ENCODE data around the gene CNTD1. TPM values are rescaled to one million over a fixed set of nuclear protein-coding genes. Genes with fewer than 3 reads are reported as not detected.
"Not testable (repeated sequence)": the region's sequence is repeated elsewhere in the genome, so short reads cannot be mapped to it uniquely, and the experiment has no call there.

CNTD1 gene
- polyA plus RNA-seq, 2 of the 4 experiments (the other 2 are of a cell fraction): 0.06 to 0.10 TPM

DNA sequence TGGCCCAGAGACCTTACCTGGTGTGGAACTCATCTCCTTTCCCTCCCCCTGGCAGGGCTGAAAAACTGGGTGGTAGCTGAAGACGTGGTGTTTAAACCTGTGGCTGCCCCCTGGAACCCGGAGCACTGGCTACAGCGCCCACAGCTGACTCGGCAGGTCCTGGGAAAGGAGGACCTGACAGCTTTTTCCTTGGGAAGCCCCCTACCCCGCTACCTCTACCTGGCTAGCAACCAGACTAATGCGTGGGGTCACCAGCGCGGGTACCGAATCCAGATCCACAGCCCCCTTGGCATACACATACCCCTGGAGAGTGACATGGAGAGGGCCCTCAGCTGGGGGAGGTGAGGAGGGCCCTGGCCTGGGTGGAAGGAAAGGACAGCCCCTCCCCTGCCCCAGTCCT, 50.4 kb downstream of the CNTD1 start:
- CTCF ChIA-PET: interaction anchor here (1.3 to 20.4 kb wide), 4 partner anchors 10 to 90 kb away, joined by 4 to 372 read pairs (median 155); no protein-coding TSS in a partner anchor
- TF ChIP-seq POLR2AphosphoS2 (conservative IDR thresholded peaks at IDR 0.05; ENCODE audit: low read length): no peak

DNA sequence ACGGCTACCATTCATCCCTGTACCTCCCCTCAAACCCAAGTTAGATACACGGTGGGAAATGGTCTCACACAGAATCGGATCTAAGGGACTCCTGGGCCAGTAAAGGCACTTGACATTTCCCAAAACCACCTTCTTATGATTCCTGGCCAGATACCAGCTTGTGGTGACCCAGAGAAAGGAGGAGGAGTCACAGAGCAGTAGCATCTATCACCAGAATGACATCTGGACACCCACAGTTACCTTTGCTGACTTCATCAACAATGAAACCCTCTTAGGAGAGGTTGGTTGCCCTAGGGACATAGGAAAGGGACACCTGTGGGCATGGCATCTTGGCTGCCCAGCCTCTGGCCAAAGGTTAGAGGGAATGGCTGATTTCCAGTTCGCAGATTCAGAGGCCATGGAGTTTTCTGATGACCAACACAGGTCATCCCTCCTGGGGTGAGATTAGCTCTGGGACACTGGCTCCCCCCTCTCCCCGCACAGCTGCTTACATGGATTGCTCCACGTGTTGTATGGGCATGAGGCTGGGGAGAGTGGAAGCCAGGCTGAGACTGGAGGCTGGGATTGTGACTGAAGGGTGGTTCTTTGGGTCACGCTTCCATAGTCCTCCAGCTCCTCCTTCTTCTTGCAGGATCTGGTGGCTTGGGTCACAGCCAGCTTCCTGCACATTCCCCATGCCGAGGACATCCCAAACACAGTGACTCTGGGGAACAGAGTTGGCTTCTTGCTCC, 51.0 kb downstream of the CNTD1 start:
- POLR2A ChIA-PET: no interaction called here
- CTCF ChIA-PET: interaction anchor here (0.6 to 20.4 kb wide), 6 partner anchors 10 to 119 kb away, joined by 3 to 372 read pairs (median 6); no protein-coding TSS in a partner anchor
- Histone ChIP-seq H3K4me2 (no peak overlapping the region), H3K4me1 (no peaks in the 10 kb centered on the region), H3K27ac (no peak overlapping the region), H3K4me3 (no peak overlapping the region), H3K9me3 (no peaks in the 10 kb centered on the region)
- no peak for DNase-seq (ENCODE audit: low read depth in 1 of 2, low spot score in 1 of 2)
- FAIRE-seq: no peak
- 64% methylated on average over 8 of the region's 8 CpGs for WGBS (ENCODE audit: missing lambda C conversion rate)
- no peak for TF ChIP-seq CEBPB (IDR thresholded peaks at IDR 0.05)
- no peak for TF ChIP-seq NPAS2 (CRISPR knock-in tag; IDR thresholded peaks at IDR 0.05; ENCODE audit: borderline replicate concordance)
- TF ChIP-seq ZSCAN20 (CRISPR knock-in tag; IDR thresholded peaks at IDR 0.05): no peak
- TF ChIP-seq KDM5A (IDR thresholded peaks at IDR 0.05): no peak
- TF ChIP-seq HOXA7 (CRISPR knock-in tag; IDR thresholded peaks at IDR 0.05): no peak
- no peak for TF ChIP-seq RCOR1 (IDR thresholded peaks at IDR 0.05; ENCODE audit: low read depth, low read length)
- TF ChIP-seq, protein P1, sequence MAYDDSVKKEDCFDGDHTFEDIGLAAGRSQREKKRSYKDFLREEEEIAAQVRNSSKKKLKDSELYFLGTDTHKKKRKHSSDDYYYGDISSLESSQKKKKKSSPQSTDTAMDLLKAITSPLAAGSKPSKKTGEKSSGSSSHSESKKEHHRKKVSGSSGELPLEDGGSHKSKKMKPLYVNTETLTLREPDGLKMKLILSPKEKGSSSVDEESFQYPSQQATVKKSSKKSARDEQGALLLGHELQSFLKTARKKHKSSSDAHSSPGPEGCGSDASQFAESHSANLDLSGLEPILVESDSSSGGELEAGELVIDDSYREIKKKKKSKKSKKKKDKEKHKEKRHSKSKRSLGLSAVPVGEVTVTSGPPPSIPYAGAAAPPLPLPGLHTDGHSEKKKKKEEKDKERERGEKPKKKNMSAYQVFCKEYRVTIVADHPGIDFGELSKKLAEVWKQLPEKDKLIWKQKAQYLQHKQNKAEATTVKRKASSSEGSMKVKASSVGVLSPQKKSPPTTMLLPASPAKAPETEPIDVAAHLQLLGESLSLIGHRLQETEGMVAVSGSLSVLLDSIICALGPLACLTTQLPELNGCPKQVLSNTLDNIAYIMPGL (CRISPR knock-in tag; IDR thresholded peaks at IDR 0.05; ENCODE audit: borderline replicate concordance): no peak
- TF ChIP-seq FOSL2 (IDR thresholded peaks at IDR 0.05): no peak
- TF ChIP-seq FOSL2 (CRISPR knock-in tag; IDR thresholded peaks at IDR 0.05): no peak
- TF ChIP-seq GATA3 (IDR thresholded peaks at IDR 0.05; ENCODE audit: borderline replicate concordance): no peak
- TF ChIP-seq EHF (CRISPR knock-in tag; IDR thresholded peaks at IDR 0.05): no peak
- no peak for TF ChIP-seq TP53 (CRISPR knock-in tag; IDR thresholded peaks at IDR 0.05)
- TF ChIP-seq RAD21 (conservative IDR thresholded peaks at IDR 0.05 in 1 of 2, IDR thresholded peaks at IDR 0.05 in 1 of 2): no peak
- no peak for TF ChIP-seq JUN (IDR thresholded peaks at IDR 0.05)
- no peak for TF ChIP-seq CBX2 (IDR thresholded peaks at IDR 0.05; ENCODE audit: borderline replicate concordance, low read depth)
- TF ChIP-seq EP300 (IDR thresholded peaks at IDR 0.05): no peak
- TF ChIP-seq POLR2A (IDR thresholded peaks at IDR 0.05; ENCODE audit: low read length): no peak
- TF ChIP-seq, protein P2, sequence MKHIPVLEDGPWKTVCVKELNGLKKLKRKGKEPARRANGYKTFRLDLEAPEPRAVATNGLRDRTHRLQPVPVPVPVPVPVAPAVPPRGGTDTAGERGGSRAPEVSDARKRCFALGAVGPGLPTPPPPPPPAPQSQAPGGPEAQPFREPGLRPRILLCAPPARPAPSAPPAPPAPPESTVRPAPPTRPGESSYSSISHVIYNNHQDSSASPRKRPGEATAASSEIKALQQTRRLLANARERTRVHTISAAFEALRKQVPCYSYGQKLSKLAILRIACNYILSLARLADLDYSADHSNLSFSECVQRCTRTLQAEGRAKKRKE (CRISPR knock-in tag; IDR thresholded peaks at IDR 0.05; ENCODE audit: low read depth): no peak
- ATAC-seq: no peak

More for the DNA sequence above, 50.4 kb downstream of the CNTD1 start:
- no peaks in the 10 kb centered on the region for H3K4me1 ChIP-seq
- H3K9me3 ChIP-seq: no peaks in the 10 kb centered on the region
- DNase-seq (ENCODE audit: low read depth in 1 of 2, low spot score in 1 of 2): no peak
- no peak for FAIRE-seq
- no peak overlapping the region for H3K27ac ChIP-seq
- no peak overlapping the region for H3K4me2 ChIP-seq
- POLR2A ChIA-PET: no interaction called here
- ATAC-seq: no peak
- 88% methylated on average over 9 of the region's 9 CpGs for WGBS (ENCODE audit: missing lambda C conversion rate)
- H3K4me3 ChIP-seq: no peak overlapping the region

DNA sequence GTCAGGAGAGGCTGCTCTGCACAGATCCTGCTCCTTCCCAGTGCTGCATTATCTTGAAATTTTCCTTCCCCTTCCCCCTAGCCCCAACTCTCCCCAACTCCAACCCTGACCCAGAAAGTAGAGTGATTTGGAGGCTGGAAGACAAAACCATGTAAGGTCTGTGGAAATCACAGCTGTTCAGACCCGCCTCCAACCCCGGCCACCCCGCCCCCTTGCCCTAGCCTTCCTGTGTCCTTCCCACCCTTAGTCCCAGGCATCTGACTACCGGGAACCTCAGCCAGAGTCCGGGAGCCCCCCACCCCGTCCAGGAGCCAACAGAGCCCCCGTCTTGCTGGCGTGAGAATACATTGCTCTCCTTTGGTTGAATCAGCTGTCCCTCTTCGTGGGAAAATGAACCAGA, 52.3 kb downstream of the CNTD1 start, which contains the start of gene AOC3:
AOC3 (plus strand) TSS at position 246 of the 400 bp plus-strand sequence; CDS start at position 391, 145 bp downstream.
- DNase-seq (ENCODE audit: low read depth in 1 of 2, low spot score in 1 of 2) (no peak), ATAC-seq (no peak), FAIRE-seq (no peak)
- Histone ChIP-seq H3K4me2 (no peak within 1 kb of the TSS), H3K27ac (no peak within 1 kb of the TSS), H3K9me3 (no peaks in the 10 kb centered on the region), H3K4me1 (no peaks in the 10 kb centered on the region), H3K4me3 (no peak within 1 kb of the TSS)
- 60% methylated on average over 6 of the region's 9 CpGs for WGBS (ENCODE audit: missing lambda C conversion rate)
- CTCF ChIA-PET: interaction anchor here (2.3 to 20.4 kb wide), 3 partner anchors 12 to 88 kb away, joined by 7 to 372 read pairs (median 303); no protein-coding TSS in a partner anchor
- TF ChIP-seq ZSCAN20 (CRISPR knock-in tag; IDR thresholded peaks at IDR 0.05) (no peak), FOSB (CRISPR knock-in tag; IDR thresholded peaks at IDR 0.05) (no peak), MAZ (IDR thresholded peaks at IDR 0.05; ENCODE audit: borderline replicate concordance, low read depth, low read length) (no peak), FOSL2 (IDR thresholded peaks at IDR 0.05) (no peak), FOSL2 (CRISPR knock-in tag; IDR thresholded peaks at IDR 0.05) (no peak)
- POLR2A ChIA-PET: interaction anchor here (0.6 kb wide), 1 partner anchor 928 kb away, joined by 3 read pairs; the partner anchor contains the start of gene DUSP3

DNA sequence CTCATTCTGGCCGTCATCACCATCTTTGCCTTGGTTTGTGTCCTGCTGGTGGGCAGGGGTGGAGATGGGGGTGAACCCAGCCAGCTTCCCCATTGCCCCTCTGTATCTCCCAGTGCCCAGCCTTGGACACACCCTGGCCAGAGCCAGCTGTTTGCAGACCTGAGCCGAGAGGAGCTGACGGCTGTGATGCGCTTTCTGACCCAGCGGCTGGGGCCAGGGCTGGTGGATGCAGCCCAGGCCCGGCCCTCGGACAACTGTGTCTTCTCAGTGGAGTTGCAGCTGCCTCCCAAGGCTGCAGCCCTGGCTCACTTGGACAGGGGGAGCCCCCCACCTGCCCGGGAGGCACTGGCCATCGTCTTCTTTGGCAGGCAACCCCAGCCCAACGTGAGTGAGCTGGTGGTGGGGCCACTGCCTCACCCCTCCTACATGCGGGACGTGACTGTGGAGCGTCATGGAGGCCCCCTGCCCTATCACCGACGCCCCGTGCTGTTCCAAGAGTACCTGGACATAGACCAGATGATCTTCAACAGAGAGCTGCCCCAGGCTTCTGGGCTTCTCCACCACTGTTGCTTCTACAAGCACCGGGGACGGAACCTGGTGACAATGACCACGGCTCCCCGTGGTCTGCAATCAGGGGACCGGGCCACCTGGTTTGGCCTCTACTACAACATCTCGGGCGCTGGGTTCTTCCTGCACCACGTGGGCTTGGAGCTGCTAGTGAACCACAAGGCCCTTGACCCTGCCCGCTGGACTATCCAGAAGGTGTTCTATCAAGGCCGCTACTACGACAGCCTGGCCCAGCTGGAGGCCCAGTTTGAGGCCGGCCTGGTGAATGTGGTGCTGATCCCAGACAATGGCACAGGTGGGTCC, 52.9 kb downstream of the CNTD1 start:
- POLR2A ChIA-PET; ATAC-seq; H3K4me3 ChIP-seq; H3K4me1 ChIP-seq; FAIRE-seq; DNase-seq (ENCODE audit: low read depth in 1 of 2, low spot score in 1 of 2); H3K27ac ChIP-seq; H3K4me2 ChIP-seq; H3K9me3 ChIP-seq: not testable (repeated sequence)
- CTCF ChIA-PET: interaction anchor here (1.4 to 20.4 kb wide), 4 partner anchors 8 to 132 kb away, joined by 3 to 372 read pairs (median 181); partner anchors contain the start of gene AOC2
- 92% methylated on average over 14 of the region's 28 CpGs for WGBS (ENCODE audit: missing lambda C conversion rate)

All from A549 (cell line).